GM18870 (cell line): ENCODE measurements around the gene UBE2Q1.

ENCODE experiments used
- ATAC-seq: cut with Tn5 transposase; IDR thresholded peaks from one replicate; pipeline ENCODE4 v1.9.1; 2021; ENCODE audit warnings: moderate library complexity; ENCODE audit not compliant: unreplicated experiment

The UBE2Q1 gene

GRCh38 chr1:154577346-154578057 is 19.0 kb upstream of the UBE2Q1 start:
- no peak for ATAC-seq

GRCh38 chr1:154575951-154576566 is 17.6 kb upstream of the UBE2Q1 start:
- no peak for ATAC-seq

- no peak for ATAC-seq
Measured at GRCh38 chr1:154575147-154575927, 16.9 kb upstream of the UBE2Q1 start.

- no peak for ATAC-seq
Measured at GRCh38 chr1:154574716-154575115, 16.3 kb upstream of the UBE2Q1 start.

GRCh38 chr1:154573168-154573510 is 14.7 kb upstream of the UBE2Q1 start:
- ATAC-seq: no peak

GRCh38 chr1:154572468-154573167 is 14.2 kb upstream of the UBE2Q1 start:
- ATAC-seq: no peak

GRCh38 chr1:154571964-154572288 is 13.5 kb upstream of the UBE2Q1 start:
- ATAC-seq: no peak

- no peak for ATAC-seq
Measured at GRCh38 chr1:154571244-154571963, 12.9 kb upstream of the UBE2Q1 start.

- ATAC-seq: no peak
Measured at GRCh38 chr1:154568157-154568815, 9.8 kb upstream of the UBE2Q1 start.

GRCh38 chr1:154567386-154568156 is 9.1 kb upstream of the UBE2Q1 start, which contains the start of gene CHRNB2:
TSS of gene CHRNB2 (plus strand) at chr1:154567778. CDS start at chr1:154568045, 267 bp downstream.
- ATAC-seq: no peak

- no peak for ATAC-seq
Measured at GRCh38 chr1:154565876-154566275, 7.4 kb upstream of the UBE2Q1 start.

- ATAC-seq: peak; percentile 47
Measured at GRCh38 chr1:154559466-154560044, 1.1 kb upstream of the UBE2Q1 start.

- peak; percentile 71 for ATAC-seq
Measured at GRCh38 chr1:154558720-154559465, 431 bp upstream of the UBE2Q1 start.

GRCh38 chr1:154557248-154557938 is 1.1 kb downstream of the UBE2Q1 start:
- ATAC-seq: no peak

- ATAC-seq: no peak
Measured at GRCh38 chr1:154556422-154556821, 2.0 kb downstream of the UBE2Q1 start.

- ATAC-seq: no peak
Measured at GRCh38 chr1:154553056-154554030, 5.1 kb downstream of the UBE2Q1 start.

GRCh38 chr1:154552036-154552435 is 6.4 kb downstream of the UBE2Q1 start:
- no peak for ATAC-seq
